ENCODE data around the gene TMEM69. TPM values are rescaled to one million over a fixed set of nuclear protein-coding genes. Genes with fewer than 3 reads are reported as not detected.

The TMEM69 gene
- total RNA-seq, 2 experiments from 2014 or later: 30.9 to 35.7 TPM

GRCh38 chr1:45677751-45678245 is 10.2 kb upstream of the TMEM69 start:
- CTCF ChIA-PET: interaction anchor here (0.8 to 1.2 kb wide), 2 partner anchors 8 to 23 kb away, joined by 3 to 4 read pairs; partner anchors contain the start of gene GPBP1L1
- H3K9me3 Mint-ChIP-seq: no peaks in the 10 kb centered on the region
- peaks cover 10% of the 10 kb centered on the region for H3K36me3 Mint-ChIP-seq (ENCODE audit: low read depth)
- intact Hi-C loops (cut with micrococcal nuclease): no loop called here
- POLR2A ChIA-PET: interaction anchor here (1.0 to 1.9 kb wide), 4 partner anchors 8 to 157 kb away, joined by 3 to 8 read pairs (median 6); partner anchors contain the start of genes GPBP1L1 and TMEM69
- no peak overlapping the region for H3K27ac Mint-ChIP-seq
- ATAC-seq (no peak), DNase-seq (no peak)
- H3K27me3 Mint-ChIP-seq: no peaks in the 10 kb centered on the region
- peaks cover 75% of the 10 kb centered on the region for H3K4me1 Mint-ChIP-seq (ENCODE audit: low read depth)
- no peak overlapping the region for H3K4me3 Mint-ChIP-seq
- TF ChIP-seq, protein P1, sequence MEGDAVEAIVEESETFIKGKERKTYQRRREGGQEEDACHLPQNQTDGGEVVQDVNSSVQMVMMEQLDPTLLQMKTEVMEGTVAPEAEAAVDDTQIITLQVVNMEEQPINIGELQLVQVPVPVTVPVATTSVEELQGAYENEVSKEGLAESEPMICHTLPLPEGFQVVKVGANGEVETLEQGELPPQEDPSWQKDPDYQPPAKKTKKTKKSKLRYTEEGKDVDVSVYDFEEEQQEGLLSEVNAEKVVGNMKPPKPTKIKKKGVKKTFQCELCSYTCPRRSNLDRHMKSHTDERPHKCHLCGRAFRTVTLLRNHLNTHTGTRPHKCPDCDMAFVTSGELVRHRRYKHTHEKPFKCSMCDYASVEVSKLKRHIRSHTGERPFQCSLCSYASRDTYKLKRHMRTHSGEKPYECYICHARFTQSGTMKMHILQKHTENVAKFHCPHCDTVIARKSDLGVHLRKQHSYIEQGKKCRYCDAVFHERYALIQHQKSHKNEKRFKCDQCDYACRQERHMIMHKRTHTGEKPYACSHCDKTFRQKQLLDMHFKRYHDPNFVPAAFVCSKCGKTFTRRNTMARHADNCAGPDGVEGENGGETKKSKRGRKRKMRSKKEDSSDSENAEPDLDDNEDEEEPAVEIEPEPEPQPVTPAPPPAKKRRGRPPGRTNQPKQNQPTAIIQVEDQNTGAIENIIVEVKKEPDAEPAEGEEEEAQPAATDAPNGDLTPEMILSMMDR (IDR thresholded peaks at IDR 0.05): no peak

DNA sequence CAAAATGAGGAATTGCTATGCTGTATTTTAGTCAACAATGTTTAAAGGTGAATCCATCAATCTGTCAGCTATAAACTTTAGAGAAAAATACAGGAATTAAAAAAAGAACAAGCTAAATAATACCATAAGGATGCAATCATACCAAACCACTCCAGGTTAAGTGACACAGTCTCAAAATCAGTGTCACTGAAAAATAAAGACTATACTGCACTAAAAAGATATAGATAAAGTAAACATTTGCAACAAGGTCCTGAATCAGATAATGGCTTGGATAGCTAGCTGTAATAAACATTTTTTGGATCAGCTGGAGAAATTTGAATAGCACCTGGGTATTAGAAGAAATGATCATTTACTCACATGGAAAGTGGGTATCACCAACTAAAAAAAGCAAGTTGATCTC is 9.5 kb upstream of the TMEM69 start:
- Mint-ChIP-seq H3K27ac (no peak overlapping the region), H3K27me3 (no peaks in the 10 kb centered on the region), H3K4me1 (ENCODE audit: low read depth) (peaks cover 71% of the 10 kb centered on the region), H3K9me3 (no peaks in the 10 kb centered on the region), H3K36me3 (ENCODE audit: low read depth) (peaks cover 7% of the 10 kb centered on the region), H3K4me3 (no peak overlapping the region)
- DNase-seq (no peak), ATAC-seq (no peak)
- TF ChIP-seq, protein P1 (IDR thresholded peaks at IDR 0.05): no peak
- ChIA-PET CTCF (interaction anchor here (0.8 kb wide), 2 partner anchors 21 to 23 kb away, joined by 3 to 4 read pairs; no protein-coding TSS in a partner anchor), POLR2A (interaction anchor here (0.5 to 1.5 kb wide), 4 partner anchors 10 to 157 kb away, joined by 3 to 8 read pairs (median 5); partner anchors contain the start of gene TMEM69)
- intact Hi-C loops (cut with micrococcal nuclease): no loop called here

DNA sequence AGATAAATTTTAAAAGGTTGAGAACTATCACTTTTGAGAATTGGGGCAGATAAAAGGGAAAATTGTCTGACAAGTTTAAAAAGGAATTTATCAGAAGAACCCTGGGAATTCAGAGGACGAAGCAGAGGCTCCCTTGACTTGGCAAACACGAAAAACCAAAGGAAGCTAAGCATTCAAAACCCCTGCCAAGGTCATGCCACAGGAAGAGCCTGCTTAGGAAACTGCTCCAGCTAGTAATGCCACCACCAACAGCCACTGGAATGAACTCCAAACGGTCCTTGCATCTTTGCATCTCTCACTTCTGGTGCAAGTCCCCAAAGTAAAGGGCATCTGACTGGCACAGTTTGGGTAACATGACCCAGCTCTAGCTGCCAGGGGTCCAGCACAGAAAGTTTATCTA is 8.9 kb upstream of the TMEM69 start:
- H3K4me1 Mint-ChIP-seq (ENCODE audit: low read depth): peaks cover 66% of the 10 kb centered on the region
- DNase-seq (no peak), ATAC-seq (no peak)
- no peaks in the 10 kb centered on the region for H3K9me3 Mint-ChIP-seq
- no peak overlapping the region for H3K27ac Mint-ChIP-seq
- TF ChIP-seq, protein P1 (IDR thresholded peaks at IDR 0.05): no peak
- intact Hi-C loops (cut with micrococcal nuclease): no loop called here
- H3K27me3 Mint-ChIP-seq: no peaks in the 10 kb centered on the region
- H3K4me3 Mint-ChIP-seq: no peak overlapping the region
- POLR2A ChIA-PET: interaction anchor here (1.0 kb wide), 1 partner anchor 11 kb away, joined by 5 read pairs; no protein-coding TSS in a partner anchor
- H3K36me3 Mint-ChIP-seq (ENCODE audit: low read depth): peaks cover 7% of the 10 kb centered on the region
- CTCF ChIA-PET: interaction anchor here (0.8 kb wide), 1 partner anchor 22 kb away, joined by 3 read pairs; no protein-coding TSS in a partner anchor

DNA sequence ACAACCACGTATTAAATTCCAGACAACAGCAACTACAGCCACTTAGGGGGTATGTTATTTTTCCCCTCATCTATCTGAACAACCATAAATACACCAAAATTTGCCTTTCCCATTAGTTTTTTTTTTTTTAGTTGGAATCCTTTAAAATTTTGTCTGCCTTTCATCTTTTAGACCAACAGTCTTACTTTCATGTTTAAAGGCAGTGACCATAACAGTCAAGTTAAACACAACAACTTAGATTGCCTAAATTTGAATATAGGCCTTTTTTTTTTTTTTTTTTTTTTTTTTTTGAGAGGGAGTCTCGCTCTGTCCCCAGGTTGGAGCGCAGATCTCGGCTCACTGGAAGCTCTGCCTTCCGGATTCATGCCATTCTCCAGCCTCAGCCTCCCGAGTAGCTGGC is 5.0 kb upstream of the TMEM69 start:
- ChIA-PET POLR2A (interaction anchor here (1.3 to 1.4 kb wide), 2 partner anchors 15 to 28 kb away, joined by 3 read pairs; no protein-coding TSS in a partner anchor), CTCF (interaction anchor here (2.2 kb wide), 1 partner anchor 11 kb away, joined by 8 read pairs; no protein-coding TSS in a partner anchor)
- peaks cover 19% of the 10 kb centered on the region for H3K36me3 Mint-ChIP-seq (ENCODE audit: low read depth)
- no peaks in the 10 kb centered on the region for H3K9me3 Mint-ChIP-seq
- H3K27me3 Mint-ChIP-seq: no peaks in the 10 kb centered on the region
- TF ChIP-seq, protein P1 (IDR thresholded peaks at IDR 0.05): no peak
- no peak overlapping the region for H3K4me3 Mint-ChIP-seq
- no peak overlapping the region for H3K27ac Mint-ChIP-seq
- ATAC-seq (no peak), DNase-seq (no peak)
- intact Hi-C loops (cut with micrococcal nuclease): no loop called here
- peaks cover 54% of the 10 kb centered on the region for H3K4me1 Mint-ChIP-seq (ENCODE audit: low read depth)

DNA sequence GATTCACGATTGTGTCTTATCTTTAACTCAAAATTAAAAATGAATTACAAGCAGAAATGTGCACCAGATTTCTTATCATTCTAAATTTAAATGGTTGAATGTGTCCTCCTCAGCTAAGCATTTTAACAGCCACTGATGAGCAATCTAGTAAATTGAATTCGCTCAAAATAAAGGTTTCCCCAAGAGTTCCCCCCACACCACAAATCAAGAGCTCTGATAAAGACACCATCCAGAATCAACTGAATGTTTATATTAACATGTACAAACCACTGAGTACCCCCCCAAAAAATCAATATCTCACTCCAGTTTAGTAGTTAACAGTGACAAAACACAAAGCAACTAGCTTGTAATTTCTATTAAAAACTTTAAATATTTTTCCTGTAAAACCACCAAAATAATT is 3.6 kb upstream of the TMEM69 start:
- intact Hi-C loops (cut with micrococcal nuclease): no loop called here
- TF ChIP-seq, protein P1 (IDR thresholded peaks at IDR 0.05): no peak
- peaks cover 42% of the 10 kb centered on the region for H3K4me1 Mint-ChIP-seq (ENCODE audit: low read depth)
- ChIA-PET POLR2A (interaction anchor here (0.9 kb wide), 1 partner anchor 9 kb away, joined by 3 read pairs; no protein-coding TSS in a partner anchor), CTCF (no interaction called here)
- H3K9me3 Mint-ChIP-seq: no peaks in the 10 kb centered on the region
- ATAC-seq (no peak), DNase-seq (no peak)
- no peaks in the 10 kb centered on the region for H3K27me3 Mint-ChIP-seq
- peak overlapping the region; percentile 91 for H3K4me3 Mint-ChIP-seq
- peak overlapping the region; percentile 34 for H3K27ac Mint-ChIP-seq
- peaks cover 22% of the 10 kb centered on the region for H3K36me3 Mint-ChIP-seq (ENCODE audit: low read depth)
